Cardiac fibroblast (primary cell): ENCODE measurements around the gene NAT10.
A peak's percentile ranks its signal among the peaks of the same experiment; 100 is the strongest.
"Not testable (repeated sequence)": the region's sequence is repeated elsewhere in the genome, so short reads cannot be mapped to it uniquely, and the experiment has no call there.

ENCODE experiments used
- DNase-seq, 2 donors: peaks; one replicate each; pipeline versions ENCODE4 v3.0.0 to v3.0.0-alpha.2; 2010; ENCODE audit warnings: low read depth in 2 of 2
- H3K4me3 ChIP-seq, 2 donors: replicated peaks in 1 of 2; 1 replicate in 1 of 2; 2 replicates in 1 of 2; pipeline ENCODE4 v1.5.1; 2011; ENCODE audit warnings: low read depth in 2 of 2, low read length in 2 of 2, mild to moderate bottlenecking in 2 of 2, moderate library complexity in 1 of 2
- TF ChIP-seq, protein P1 (sequence below): IDR thresholded peaks from one replicate; pipeline ENCODE4 v1.5.1; 2011; ENCODE audit warnings: low read depth, mild to moderate bottlenecking, low read length, inconsistent platforms

NAT10 gene

DNA sequence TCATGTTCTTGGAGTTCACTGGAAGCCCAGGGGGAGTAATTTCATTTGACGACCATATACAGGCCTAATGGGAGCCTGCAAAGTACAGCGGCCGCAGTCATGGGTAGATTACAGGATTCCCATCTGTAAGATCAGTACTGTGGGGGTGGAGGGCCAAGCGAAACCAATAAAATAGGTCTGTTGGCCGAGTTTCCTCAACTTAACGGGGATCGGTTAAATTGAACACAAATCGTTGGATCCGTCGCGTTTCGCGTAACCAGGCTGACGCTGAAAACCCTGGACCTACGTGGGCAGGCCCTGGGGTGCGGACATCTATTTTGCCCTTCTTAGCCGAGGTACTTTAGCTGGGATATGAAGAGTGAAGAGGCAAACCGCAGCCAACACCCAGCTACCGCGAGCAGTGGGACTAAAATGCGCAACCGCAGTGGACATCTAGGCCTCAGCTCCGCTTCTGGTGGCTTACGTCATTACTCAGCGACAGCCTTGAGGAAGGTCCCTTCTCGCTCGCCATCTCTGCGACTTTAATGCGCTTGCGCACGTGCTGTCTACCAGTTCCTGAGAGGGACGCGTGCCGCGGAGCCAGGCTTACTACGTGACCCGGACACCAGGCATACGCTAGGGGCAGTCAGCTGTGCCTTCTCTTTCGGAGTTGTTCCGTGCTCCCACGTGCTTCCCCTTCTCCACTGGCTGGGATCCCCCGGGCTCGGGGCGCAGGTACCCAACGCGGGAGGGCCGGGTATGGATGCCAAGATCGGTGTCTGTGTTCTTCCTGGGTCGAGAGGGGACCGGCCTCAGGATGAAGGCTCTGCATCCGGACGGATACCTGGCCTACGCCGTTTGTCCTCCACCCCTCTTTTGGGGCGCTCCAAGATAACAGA, at the start of gene NAT10:
NAT10 (plus strand) TSS at position 551 of the 878 bp plus-strand sequence. CDS start 2,597 bp downstream, outside the sequence.
- peak within 1 kb of the TSS; percentile 95 to 98 for H3K4me3 ChIP-seq
- peak; percentile 99 for DNase-seq
- TF ChIP-seq, protein P1, sequence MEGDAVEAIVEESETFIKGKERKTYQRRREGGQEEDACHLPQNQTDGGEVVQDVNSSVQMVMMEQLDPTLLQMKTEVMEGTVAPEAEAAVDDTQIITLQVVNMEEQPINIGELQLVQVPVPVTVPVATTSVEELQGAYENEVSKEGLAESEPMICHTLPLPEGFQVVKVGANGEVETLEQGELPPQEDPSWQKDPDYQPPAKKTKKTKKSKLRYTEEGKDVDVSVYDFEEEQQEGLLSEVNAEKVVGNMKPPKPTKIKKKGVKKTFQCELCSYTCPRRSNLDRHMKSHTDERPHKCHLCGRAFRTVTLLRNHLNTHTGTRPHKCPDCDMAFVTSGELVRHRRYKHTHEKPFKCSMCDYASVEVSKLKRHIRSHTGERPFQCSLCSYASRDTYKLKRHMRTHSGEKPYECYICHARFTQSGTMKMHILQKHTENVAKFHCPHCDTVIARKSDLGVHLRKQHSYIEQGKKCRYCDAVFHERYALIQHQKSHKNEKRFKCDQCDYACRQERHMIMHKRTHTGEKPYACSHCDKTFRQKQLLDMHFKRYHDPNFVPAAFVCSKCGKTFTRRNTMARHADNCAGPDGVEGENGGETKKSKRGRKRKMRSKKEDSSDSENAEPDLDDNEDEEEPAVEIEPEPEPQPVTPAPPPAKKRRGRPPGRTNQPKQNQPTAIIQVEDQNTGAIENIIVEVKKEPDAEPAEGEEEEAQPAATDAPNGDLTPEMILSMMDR: no peak

DNA sequence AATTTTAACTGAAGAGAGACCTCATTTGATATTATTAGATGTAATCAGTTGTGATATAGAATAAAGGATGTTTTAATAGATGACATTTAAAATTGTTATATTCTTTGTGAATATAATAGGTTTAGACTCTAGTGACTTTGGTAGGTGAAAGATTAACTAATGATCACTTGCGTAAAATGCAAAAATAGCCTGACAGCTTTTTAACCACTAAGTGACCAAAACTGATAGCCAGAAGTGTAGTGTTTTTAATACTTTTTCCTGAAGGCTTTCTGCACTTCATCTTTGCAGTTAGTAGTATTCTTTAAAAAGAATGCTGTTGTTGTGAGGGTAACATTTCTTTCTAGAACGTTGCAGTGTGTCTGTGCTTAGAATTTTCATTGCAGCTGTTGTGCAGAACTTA, 48.8 kb upstream of the NAT10 start:
- TF ChIP-seq, protein P1: no peak
- DNase-seq: no peak
- no peak overlapping the region for H3K4me3 ChIP-seq

- DNase-seq: no peak
- no peak overlapping the region for H3K4me3 ChIP-seq
- TF ChIP-seq, protein P1: no peak
Observed at GRCh38 chr11:34063061-34063795, 42.2 kb upstream of the NAT10 start.

DNA sequence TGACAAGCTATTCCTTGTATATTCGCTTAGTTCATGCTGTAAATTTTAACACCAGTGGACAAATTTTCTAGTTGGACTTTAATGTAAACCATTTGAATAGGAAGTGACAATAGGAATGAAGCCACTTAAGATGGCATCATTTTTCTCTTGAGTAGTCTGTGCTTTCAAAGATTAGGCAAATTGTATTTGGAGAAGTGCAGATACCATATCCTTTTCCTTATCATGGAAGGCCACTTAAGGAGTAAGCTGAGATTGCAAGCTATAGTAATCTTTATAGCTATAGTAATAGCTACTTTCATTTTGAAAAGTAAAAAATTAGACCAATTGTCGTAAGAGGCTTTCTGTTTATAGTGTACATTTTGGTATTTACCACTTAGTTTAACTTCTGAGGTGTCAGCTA, 41.1 kb upstream of the NAT10 start:
- DNase-seq: no peak
- H3K4me3 ChIP-seq: no peak overlapping the region
- TF ChIP-seq, protein P1: no peak

- no peak overlapping the region for H3K4me3 ChIP-seq
- peak in 1 of 2 donors; percentile 33 for DNase-seq
- TF ChIP-seq, protein P1: no peak
Observed at GRCh38 chr11:34065505-34066203, 39.8 kb upstream of the NAT10 start.

- peak in 1 of 2 donors; percentile 36 for DNase-seq
- not testable (repeated sequence) for H3K4me3 ChIP-seq
Observed at GRCh38 chr11:34066766-34067165, 38.7 kb upstream of the NAT10 start.
